NOMO-1 treated with dmso at 0.1 percent for 144 hours (cell line): ENCODE measurements around the gene OXTR.

Source experiments
- DNase-seq: peaks from one replicate; lab custom pipeline; 2025; ENCODE audit not compliant: unreplicated experiment; lab: John Stamatoyannopoulos, UW

Gene OXTR

GRCh38 chr3:8713901-8714759, 55.3 kb downstream of the OXTR start:
- no peak for DNase-seq

DNA sequence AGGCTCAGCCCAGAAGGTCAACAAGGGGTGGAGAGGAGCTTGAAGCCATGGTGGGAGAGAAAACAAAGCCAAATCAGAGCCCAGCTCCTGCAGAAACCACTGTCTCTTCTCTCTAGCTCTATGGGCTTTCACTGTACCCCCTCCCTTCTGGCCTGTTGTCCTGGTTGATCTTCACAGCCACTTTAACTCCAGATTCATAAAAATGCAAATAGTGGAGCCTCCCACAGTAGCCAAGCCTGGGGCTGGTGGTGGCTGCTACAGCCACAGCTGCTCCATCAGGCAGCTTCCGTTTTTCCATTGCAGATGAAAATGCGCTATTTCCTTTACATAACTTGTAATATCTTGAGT, 56.5 kb downstream of the OXTR start:
- no peak for DNase-seq

GRCh38 chr3:8712045-8712907, 57.1 kb downstream of the OXTR start:
- DNase-seq = no peak

DNA sequence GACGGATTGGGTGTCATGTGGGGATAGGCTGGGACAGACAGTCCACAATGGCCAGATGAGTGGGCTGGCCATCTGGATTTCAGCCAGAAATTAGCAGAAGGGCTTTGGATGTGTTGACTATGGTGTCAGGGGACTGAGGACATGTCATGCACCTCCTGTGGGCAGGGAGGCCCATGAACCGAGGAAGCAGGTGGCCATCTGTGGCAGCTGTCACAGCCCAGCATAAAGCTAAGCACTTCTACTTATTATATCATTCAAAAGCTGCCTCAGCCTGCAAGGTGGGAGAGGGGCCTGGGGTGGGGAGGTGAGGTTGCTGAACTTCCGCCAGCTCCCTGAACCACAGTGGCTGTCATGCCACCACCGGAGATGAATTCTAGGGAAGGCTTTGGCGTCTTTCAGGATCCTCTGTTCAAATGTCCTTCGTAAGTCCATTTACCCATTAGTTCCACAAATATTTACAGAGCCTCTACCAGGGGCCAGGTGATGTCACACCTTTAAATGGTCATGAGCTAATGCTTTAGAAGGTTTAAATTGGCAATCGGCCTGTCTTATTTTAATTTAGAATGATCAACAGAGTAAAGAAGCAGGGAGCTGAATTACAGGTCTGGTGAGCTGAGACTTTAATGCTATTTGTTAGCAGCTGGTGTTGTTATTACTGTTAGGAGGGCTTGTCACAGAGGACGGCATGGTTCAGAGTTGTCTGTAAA, 59.5 kb downstream of the OXTR start:
- no peak for DNase-seq

DNA sequence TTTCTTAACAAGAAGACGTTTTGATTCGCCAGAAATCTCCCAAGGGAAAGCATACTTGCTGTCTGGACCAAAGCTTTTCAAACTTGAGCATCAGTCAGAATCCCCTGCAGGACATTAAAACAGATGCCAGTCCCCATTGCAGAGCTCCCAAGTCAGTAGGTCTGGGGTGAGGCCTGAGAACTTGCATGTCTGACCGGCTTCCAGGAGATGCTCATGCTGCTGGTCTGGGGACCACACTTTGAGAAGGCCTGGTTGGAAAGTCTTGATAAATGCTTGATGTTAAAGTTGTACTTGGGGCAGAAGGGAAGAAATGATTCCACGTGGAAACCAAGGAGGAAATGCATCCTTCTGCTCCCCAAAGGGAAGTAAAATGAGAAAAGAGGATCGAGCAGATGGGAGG, 60.1 kb downstream of the OXTR start:
- no peak for DNase-seq

- no peak for DNase-seq
Measured at GRCh38 chr3:8705575-8705974, 63.8 kb downstream of the OXTR start.

- no peak for DNase-seq
Measured at GRCh38 chr3:8702560-8702959, 66.9 kb downstream of the OXTR start.
